Effector memory CD8-positive, alpha-beta T cell (primary cell): ENCODE data around the gene ZNRF3.

Experiments used
- ATAC-seq: fragments of 150-1000 bp; cut with Tn5 transposase; replicated peaks from 2 replicates; pipeline ENCODE4 v1.10.0; 2021; ENCODE audit warnings: mild to moderate bottlenecking, moderate library complexity
- DNase-seq, 3 experiments: peaks; one replicate each; pipeline ENCODE4 v3.0.0; 2021
- H3K27ac Mint-ChIP-seq, 2 donors: one replicate each; pipeline ENCODE4 v1.8.0; 2022; ENCODE audit warnings: mild to moderate bottlenecking in 2 of 2, mixed read lengths in 2 of 2, moderate library complexity in 2 of 2
- H3K27me3 Mint-ChIP-seq, 2 donors: one replicate each; pipeline ENCODE4 v1.8.0; 2022; ENCODE audit warnings: mixed read lengths in 2 of 2
- H3K36me3 Mint-ChIP-seq: one replicate; pipeline ENCODE4 v1.8.0; 2022; ENCODE audit warnings: mild to moderate bottlenecking, moderate library complexity, mixed read lengths; ENCODE audit not compliant: insufficient read depth
- H3K4me1 Mint-ChIP-seq, 2 donors: one replicate each; pipeline ENCODE4 v1.8.0; 2022; ENCODE audit warnings: low read depth in 2 of 2, mixed read lengths in 2 of 2
- H3K4me3 Mint-ChIP-seq, 2 donors: one replicate each; pipeline ENCODE4 v1.8.0; 2022; ENCODE audit warnings: mild to moderate bottlenecking in 2 of 2, mixed read lengths in 2 of 2, moderate library complexity in 2 of 2
- H3K9me3 Mint-ChIP-seq, 2 donors: one replicate each; pipeline ENCODE4 v1.8.0; 2022; ENCODE audit warnings: mixed read lengths in 2 of 2

ZNRF3 gene

DNA sequence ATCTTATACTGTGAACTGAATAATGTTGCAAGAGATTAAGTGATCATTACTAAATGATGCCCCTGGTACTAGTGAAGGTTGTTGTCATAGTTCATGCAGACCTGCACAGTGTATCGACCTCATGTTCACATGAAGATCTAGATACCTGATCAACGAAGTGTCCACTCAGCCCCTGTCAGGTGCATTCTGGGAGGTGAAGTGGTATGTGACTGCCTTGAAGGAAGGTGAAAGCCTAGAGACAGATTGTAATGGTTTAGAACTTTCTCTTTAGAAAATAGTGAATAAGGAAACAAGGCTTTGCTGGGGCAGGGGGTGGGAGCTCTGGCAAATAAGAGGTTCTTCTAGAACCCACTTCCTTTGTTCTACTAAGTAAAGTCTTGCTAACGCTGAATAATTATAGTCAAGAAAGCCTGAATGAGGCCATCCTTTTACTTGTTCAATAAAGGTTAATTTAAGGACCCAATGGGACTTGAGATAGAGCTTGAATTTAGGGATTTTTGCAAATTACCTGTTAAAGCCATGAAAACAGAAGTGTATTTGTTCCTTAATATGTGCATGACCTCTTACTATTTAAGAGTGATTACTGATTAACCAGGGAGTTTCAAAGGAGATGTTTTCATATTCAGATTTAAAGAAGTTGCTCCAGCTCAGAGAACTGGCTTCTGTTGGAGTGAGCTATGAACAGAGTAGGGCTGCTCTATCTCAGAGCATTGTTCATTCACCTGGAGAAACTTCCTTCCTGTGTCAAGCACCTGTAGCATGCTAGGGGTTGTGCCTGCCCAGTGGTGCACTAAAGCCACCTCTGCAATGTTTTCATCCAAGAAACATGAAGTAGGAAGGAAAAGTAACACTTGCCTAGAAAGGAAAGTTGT is 132.9 kb downstream of the ZNRF3 start:
- Mint-ChIP-seq H3K4me1 (peaks cover 4 to 6% of the 10 kb centered on the region in 2 donors), H3K27ac (no peak overlapping the region)
- ATAC-seq: no peak

DNA sequence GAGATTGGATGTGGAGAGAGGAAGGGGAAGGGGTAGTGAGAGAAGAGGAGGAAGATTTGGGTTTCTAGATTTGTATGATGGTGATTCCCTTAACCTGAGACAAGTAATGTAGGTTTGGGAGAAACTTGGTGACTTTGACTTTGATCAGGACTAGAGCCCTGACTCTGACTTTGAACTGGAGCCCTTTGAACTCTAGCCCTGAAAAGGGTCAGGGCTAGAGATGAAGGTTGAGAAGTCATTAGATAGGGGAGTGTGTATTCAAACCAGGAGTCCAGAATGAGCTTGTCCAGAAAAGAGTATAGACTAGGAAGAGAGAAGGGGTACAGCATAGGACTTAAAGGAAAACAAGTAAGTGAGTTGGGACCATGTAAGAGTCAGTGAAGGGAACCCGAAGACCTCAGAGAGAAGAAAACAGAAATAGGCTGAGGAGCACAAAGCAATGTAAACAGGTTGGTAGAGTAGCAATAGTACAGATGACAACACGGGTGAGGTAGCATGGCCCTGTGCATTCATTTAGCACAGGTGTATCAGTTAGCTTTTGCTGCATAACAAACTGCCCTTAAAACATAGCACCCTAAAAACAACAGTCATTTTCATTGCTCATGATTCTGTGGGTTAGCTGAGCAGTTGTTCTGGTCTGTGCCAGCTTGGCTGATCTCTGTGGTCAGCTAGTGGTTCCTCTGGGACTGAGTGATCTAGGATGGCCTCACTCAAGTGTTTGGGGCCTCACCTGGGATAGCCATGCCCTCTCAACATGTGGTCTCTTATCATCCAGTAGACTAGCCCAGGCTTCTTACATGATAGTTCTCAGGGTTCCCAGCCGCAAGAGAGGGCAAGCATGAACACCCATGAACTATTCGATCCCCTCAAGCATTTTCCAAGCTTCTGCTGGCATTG is 135.2 kb downstream of the ZNRF3 start:
- Mint-ChIP-seq H3K36me3 (no peaks in the 10 kb centered on the region), H3K27ac (no peak overlapping the region), H3K4me3 (no peak overlapping the region), H3K27me3 (peaks cover 13 to 14% of the 10 kb centered on the region in 2 donors), H3K4me1 (peaks cover 4 to 6% of the 10 kb centered on the region in 2 donors), H3K9me3 (peaks cover 3 to 7% of the 10 kb centered on the region in 2 donors)
- DNase-seq (no peak), ATAC-seq (no peak)

More for the DNA sequence above, 132.9 kb downstream of the ZNRF3 start:
- DNase-seq: no peak
- no peaks in the 10 kb centered on the region for H3K36me3 Mint-ChIP-seq
- H3K4me3 Mint-ChIP-seq: no peak overlapping the region
- peaks cover 13 to 14% of the 10 kb centered on the region in 2 donors for H3K27me3 Mint-ChIP-seq
- peaks cover 3 to 7% of the 10 kb centered on the region in 2 donors for H3K9me3 Mint-ChIP-seq

DNA sequence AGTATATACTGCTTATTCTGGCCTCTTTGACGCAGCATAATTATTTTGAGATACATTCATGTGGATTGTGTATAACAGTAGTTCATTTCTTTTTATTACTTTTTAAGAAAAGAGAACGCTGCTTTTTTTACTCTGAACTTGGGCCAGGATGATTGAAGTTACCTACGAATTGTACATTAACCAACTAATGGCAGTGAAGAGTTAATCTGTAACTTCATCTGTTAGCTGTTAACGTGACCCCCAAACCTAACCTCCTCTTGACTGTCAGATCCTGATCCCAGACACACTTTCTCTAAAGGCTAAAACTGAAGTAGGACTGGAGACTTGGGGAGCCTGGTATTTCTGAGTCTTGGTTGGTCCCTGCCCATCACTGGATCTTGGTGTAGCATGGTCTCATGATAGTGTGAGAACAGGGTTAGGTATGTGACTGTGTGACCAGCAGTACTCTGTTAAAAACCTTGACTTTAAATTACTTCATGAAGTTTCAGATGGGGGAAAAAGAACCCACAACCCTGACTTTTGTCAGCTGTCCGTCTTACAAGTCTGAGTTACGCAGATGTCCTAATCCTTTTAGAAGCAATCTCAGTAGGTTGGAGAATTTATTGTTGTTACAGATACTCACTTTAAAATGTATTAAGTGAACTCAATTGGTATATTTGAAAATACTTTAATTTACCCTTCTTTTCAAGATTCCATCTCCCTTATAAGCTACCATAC is 138.9 kb downstream of the ZNRF3 start:
- Mint-ChIP-seq H3K9me3 (peaks cover 3 to 7% of the 10 kb centered on the region in 2 donors), H3K27me3 (peaks cover 6 to 12% of the 10 kb centered on the region in 2 donors)
- no peak for DNase-seq

DNA sequence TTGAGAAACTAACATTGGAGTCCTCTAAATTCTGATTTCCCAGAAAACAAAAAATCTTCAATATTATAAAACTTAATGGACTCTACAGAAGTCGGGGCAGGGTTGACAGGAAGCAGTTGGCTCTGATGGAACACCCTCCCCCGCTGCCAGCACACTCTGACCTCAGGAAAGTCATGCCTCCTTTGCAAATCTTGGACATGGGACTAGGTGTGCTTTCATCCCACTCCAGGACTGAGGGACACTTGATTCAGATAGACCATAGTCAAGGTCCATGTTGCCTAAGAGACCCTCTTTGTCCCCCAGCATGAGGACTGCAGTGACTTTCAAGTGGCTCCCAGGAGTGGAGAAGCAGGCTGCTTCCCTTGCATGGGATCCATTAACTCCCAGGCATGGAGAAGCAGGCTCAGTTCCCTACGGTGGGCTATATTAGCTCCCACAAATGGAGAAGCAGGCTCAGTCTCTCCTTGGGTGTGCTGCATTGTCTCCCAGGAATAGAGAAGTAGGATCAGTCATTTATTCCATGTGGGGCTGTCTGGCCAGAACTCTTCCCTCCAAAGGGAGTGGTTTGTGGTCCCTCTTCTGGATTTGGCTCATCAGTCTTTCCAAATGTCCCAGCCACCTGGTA is 139.9 kb downstream of the ZNRF3 start:
- no peak for ATAC-seq
- peaks cover 10 to 11% of the 10 kb centered on the region in 2 donors for H3K27me3 Mint-ChIP-seq
- H3K4me3 Mint-ChIP-seq: no peak overlapping the region
- DNase-seq: no peak
- H3K27ac Mint-ChIP-seq: no peak overlapping the region
- peaks cover 3 to 4% of the 10 kb centered on the region in 2 donors for H3K9me3 Mint-ChIP-seq
- no peaks in the 10 kb centered on the region for H3K4me1 Mint-ChIP-seq
- H3K36me3 Mint-ChIP-seq: no peaks in the 10 kb centered on the region

More for the DNA sequence above, 138.9 kb downstream of the ZNRF3 start:
- Mint-ChIP-seq H3K4me1 (no peaks in the 10 kb centered on the region), H3K4me3 (no peak overlapping the region), H3K27ac (no peak overlapping the region), H3K36me3 (no peaks in the 10 kb centered on the region)
- no peak for ATAC-seq

DNA sequence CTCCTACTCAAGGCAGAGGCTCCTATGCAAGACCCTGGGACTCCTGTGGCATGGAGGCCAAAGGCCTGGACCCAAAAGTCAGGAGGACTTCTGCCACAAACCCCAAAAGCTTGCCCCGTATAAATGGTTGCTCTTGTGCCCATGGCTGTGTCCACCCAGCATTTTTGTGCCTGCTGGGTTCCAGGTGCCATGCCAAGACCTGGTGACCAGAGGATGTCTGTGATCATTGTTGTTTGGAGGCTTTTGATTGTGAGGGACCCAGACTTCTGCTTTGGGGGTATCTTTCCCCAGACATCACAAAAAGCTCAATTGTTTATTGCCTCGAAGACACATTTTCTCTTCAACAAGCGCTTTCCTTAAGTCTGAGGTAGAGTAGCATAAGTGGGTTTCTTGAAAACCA is 143.2 kb downstream of the ZNRF3 start:
- no peak overlapping the region for H3K27ac Mint-ChIP-seq
- peaks cover 2 to 9% of the 10 kb centered on the region in 2 donors for H3K4me1 Mint-ChIP-seq
- DNase-seq (no peak), ATAC-seq (no peak)
- H3K4me3 Mint-ChIP-seq: no peak overlapping the region
- no peaks in the 10 kb centered on the region for H3K9me3 Mint-ChIP-seq
- no peaks in the 10 kb centered on the region for H3K36me3 Mint-ChIP-seq
- H3K27me3 Mint-ChIP-seq: peaks cover 36 to 44% of the 10 kb centered on the region in 2 donors

DNA sequence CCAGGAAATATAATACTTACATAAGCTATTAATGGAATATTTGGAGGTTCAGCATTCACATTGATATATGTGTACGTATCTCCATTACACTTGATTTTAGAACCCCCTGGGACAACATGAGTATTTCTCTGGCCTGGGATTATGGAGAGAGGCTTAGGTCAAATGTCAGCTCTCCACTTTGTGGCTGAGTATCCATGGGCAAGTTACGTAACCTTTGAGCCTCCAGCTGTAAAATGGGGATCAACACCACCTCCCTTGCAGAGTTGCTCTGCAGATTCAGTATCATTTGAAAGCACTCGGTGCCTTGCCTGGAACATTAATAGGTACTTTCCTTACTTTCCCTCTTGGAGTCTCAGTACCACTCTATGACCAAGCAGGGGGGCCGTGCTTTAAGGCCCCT is 145.1 kb downstream of the ZNRF3 start:
- no peak overlapping the region for H3K4me3 Mint-ChIP-seq
- no peak overlapping the region for H3K27ac Mint-ChIP-seq
- peaks cover 46 to 63% of the 10 kb centered on the region in 2 donors for H3K27me3 Mint-ChIP-seq
- H3K36me3 Mint-ChIP-seq: no peaks in the 10 kb centered on the region
- no peak for DNase-seq
- H3K4me1 Mint-ChIP-seq: peaks cover 2 to 9% of the 10 kb centered on the region in 2 donors
- ATAC-seq: no peak
- H3K9me3 Mint-ChIP-seq: no peaks in the 10 kb centered on the region

DNA sequence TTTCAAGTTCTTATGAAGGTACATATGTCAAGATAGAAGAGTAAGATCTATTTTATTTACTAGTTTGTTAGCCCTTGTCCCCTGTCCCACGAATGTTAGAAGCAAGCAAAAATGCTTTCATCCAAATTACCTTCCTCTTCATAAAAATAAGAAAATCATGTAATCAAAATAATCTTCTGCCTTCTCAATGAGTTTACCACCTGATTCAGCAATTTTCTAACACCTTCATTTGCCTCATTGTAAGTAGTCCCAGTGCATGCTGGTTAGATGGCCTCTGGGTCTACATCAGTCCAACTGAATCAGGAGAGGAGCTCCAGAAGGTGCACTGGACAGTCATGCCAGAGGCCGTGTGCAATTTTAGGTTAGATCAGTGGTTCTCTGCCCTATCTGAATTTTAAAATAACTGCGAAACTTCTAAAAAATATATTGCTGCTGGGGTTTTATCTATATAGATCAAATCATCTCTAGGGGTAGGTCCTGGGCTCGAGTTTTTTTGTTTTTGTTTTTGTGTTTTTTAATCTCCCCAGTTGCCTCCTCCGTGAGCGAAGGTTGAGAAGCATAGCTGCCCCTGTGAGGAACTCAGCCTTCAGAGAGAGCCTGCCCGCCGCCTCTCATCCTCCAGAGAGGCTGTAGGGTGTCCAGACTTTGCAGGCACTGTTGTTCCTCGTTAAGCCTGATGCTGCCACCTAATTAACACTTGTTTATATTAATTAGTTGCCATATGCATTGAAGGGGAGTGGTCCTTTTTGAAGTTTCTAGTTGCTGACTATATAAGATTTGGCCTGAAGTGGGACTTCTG is 146.0 kb downstream of the ZNRF3 start:
- Mint-ChIP-seq H3K9me3 (no peaks in the 10 kb centered on the region), H3K27me3 (peaks cover 48 to 72% of the 10 kb centered on the region in 2 donors), H3K27ac (no peak overlapping the region), H3K4me1 (peaks cover 2 to 9% of the 10 kb centered on the region in 2 donors), H3K36me3 (no peaks in the 10 kb centered on the region), H3K4me3 (no peak overlapping the region)
- DNase-seq (no peak), ATAC-seq (no peak)

DNA sequence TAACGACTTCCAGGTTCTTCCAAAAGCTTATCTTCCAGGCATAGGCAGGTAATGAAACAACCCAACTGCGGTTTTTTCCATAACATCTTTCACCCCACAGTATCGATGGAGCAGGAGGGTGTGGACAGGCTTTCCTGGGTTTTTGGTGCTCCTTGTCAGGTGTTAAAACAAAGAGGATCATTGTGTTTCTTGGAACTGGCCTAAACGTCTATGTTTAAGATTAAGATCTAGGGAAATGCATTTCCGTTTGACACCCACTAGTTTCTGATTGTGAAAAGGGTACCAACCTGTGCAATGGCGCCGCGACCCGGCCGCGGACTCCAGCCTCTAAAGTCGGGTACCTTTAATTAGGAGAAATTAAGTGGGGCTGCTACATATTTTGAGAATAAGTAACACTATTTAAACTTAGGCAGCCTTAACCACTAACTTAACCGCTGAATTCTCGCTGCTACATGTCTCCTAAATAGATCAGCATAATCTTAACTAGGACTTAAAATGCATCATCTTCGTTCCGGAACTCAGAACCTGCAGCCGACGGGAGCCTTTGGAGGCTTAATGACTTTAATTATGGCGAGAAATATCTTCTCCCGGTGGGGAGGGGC is 146.7 kb downstream of the ZNRF3 start:
- no peak for DNase-seq
- no peaks in the 10 kb centered on the region for H3K36me3 Mint-ChIP-seq
- H3K4me3 Mint-ChIP-seq: peak overlapping the region; percentile 63 to 74
- H3K4me1 Mint-ChIP-seq: peaks cover 2 to 9% of the 10 kb centered on the region in 2 donors
- peaks cover 48 to 75% of the 10 kb centered on the region in 2 donors for H3K27me3 Mint-ChIP-seq
- ATAC-seq: peak; percentile 16
- H3K9me3 Mint-ChIP-seq: no peaks in the 10 kb centered on the region
- H3K27ac Mint-ChIP-seq: no peak overlapping the region

DNA sequence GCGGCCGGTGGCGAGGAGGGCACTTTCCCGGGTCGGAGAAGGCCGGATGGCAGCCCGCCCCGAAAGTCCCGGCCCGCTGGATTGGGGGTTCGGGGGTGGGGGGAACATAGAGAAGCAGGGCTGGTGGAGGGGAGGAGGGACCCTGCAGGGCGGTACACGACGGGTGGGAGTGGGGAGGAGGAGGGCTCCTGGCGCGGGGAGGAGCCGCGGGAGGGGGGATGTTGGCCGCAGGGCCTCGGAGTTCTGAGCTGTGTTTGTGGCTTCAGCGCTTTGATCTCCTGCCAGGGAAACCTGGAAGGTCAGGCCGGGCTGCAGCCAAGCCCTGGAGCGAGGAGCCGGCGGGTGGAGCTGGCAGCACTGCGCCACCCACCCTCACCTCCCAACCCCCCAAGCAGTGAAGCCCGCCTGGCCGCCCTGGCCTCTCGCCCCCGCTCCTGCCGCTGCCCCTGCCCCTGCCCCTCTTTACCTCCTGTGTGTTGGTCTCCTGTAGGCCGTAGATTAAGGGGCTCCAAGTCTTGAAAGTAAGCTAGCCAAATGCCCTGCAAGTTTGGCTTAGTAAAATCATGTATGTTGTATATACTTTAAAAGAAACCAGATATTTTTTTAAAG is 147.3 kb downstream of the ZNRF3 start:
- Mint-ChIP-seq H3K4me3 (peak overlapping the region; percentile 63 to 74), H3K27ac (no peak overlapping the region), H3K36me3 (no peaks in the 10 kb centered on the region), H3K4me1 (peaks cover 2 to 9% of the 10 kb centered on the region in 2 donors), H3K9me3 (no peaks in the 10 kb centered on the region), H3K27me3 (peaks cover 48 to 75% of the 10 kb centered on the region in 2 donors)
- DNase-seq (no peak), ATAC-seq (peak; percentile 24)

DNA sequence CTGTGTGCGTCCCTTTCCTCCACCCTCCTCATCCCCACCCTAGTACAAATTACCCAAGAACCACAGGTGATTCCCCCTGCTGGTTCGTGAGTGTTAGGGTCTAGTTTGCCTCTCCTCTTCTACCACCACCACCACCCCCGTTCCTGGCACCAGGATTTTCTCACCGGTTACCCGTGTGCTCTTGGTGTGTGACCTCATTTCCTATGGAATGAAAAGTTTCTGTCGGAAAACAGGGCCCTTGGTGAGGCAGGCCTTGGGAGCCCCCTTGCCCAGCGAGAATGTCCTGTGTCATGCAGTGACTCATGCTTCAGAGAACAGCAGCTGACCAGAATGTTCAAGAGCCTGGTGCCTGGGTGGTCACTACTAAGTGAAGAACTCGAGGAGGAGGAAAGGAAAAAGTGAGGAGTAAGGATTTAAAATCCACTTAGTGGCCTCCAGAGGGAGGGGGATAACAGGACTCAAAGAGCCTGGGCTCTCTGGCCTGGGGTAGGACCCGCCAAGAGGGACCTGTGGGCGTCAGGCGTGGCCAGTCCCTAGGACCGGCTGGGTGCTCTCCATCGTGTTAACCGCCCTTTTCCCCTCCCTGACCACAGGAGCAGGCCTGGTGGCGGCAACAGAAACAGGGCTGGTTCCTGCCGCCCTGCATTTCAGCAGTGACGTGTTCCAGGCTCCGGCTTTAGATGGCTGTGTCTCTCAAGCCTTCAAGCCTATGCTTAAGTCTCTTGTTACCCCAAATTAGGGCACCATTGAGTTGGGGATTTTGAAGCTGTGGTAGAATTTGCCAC is 148.0 kb downstream of the ZNRF3 start:
- DNase-seq: no peak
- peak overlapping the region; percentile 63 to 74 for H3K4me3 Mint-ChIP-seq
- peaks cover 48 to 75% of the 10 kb centered on the region in 2 donors for H3K27me3 Mint-ChIP-seq
- H3K9me3 Mint-ChIP-seq: no peaks in the 10 kb centered on the region
- H3K4me1 Mint-ChIP-seq: peaks cover 2 to 9% of the 10 kb centered on the region in 2 donors
- H3K36me3 Mint-ChIP-seq: no peaks in the 10 kb centered on the region
- peak; percentile 58 for ATAC-seq
- no peak overlapping the region for H3K27ac Mint-ChIP-seq

DNA sequence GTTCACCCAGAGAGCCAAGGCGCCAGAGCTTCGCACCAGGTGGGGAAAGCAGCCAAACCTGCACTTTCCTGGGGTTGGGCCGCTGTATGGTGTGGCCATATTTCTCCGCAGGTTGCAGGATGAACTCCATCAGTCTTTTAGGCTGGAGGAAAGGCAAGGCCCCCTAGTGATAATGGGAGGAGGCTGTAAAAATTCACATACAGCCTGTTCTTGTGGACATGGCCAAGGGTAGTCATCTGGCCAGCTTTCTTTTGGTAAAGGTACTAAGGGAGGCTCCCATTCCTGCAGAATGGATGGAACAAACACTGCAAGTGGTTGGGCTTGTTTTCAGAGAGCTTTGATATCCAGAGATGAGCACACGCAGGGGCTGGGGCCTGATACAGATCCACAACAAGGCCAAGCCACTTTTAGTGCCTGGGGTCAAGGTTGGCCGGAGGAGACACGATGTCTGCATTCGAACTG is 148.7 kb downstream of the ZNRF3 start:
- no peaks in the 10 kb centered on the region for H3K9me3 Mint-ChIP-seq
- no peaks in the 10 kb centered on the region for H3K36me3 Mint-ChIP-seq
- peaks cover 2 to 9% of the 10 kb centered on the region in 2 donors for H3K4me1 Mint-ChIP-seq
- peaks cover 48 to 75% of the 10 kb centered on the region in 2 donors for H3K27me3 Mint-ChIP-seq
- H3K27ac Mint-ChIP-seq: no peak overlapping the region
- DNase-seq (no peak), ATAC-seq (no peak)
- H3K4me3 Mint-ChIP-seq: no peak overlapping the region
